ENCODE results near the gene EGLN3.

- no peak for TF ChIP-seq CTCF (IDR thresholded peaks at IDR 0.05)
- no peak for TF ChIP-seq POLR2A (IDR thresholded peaks at IDR 0.05)
These were observed 45.6 kb upstream of the EGLN3 start for GRCh38 chr14:33996462-33996861.

Data from gastroesophageal sphincter (tissue), 3 donors.